ENCODE results near the gene FNDC5. TPM values are rescaled to one million over a fixed set of nuclear protein-coding genes. Genes with fewer than 3 reads are reported as not detected.

Gene FNDC5
- total RNA-seq, 5 donors from 2014 or later (not counting 1 experiment from before 2014, with no cell fraction given), result not detected

- H3K27ac ChIP-seq (ENCODE audit: low read length), result no peak overlapping the region
- Mint-ChIP-seq H3K4me3 (no peak overlapping the region), H3K4me1 (peaks cover 1 to 8% (median 3%) of the 10 kb centered on the region in 3 donors), H3K9me3 (no peaks in the 10 kb centered on the region), H3K27ac (no peak overlapping the region), H3K36me3 (no peaks in the 10 kb centered on the region), H3K27me3 (peaks cover 44 to 58% of the 10 kb centered on the region in 2 donors)
- H3K36me3 ChIP-seq (ENCODE audit: control insufficient read depth in 2 of 2, extremely low read depth in 1 of 2, insufficient read depth in 1 of 2, low read length in 1 of 2), result no peaks in the 10 kb centered on the region
- peaks cover 0 to 19% of the 10 kb centered on the region in 2 experiments for H3K4me1 ChIP-seq (ENCODE audit: control insufficient read depth in 1 of 2, extremely low read depth in 1 of 2, insufficient read depth in 2 of 2, low read length in 2 of 2)
- WGBS (ENCODE audit: insufficient coverage), result 29% methylated on average over 16 of the region's 16 CpGs
- H3K27me3 ChIP-seq (replicated peaks in 1 of 2; ENCODE audit: control insufficient read depth in 2 of 2, extremely low read depth in 1 of 2, insufficient read depth in 2 of 2, low read length in 1 of 2), result peaks cover 4 to 69% of the 10 kb centered on the region in 2 experiments
- H3K9me3 ChIP-seq, result no peaks in the 10 kb centered on the region
- POLR2A ChIA-PET, result no interaction called here
- H3K4me3 ChIP-seq (ENCODE audit: control insufficient read depth in 1 of 2, extremely low read depth in 1 of 2, low read length in 1 of 2), result no peak overlapping the region
- DNase-seq, result peak in 32 of 35 experiments; percentile 20 to 74 (median 49)
- peak; percentile 57 to 89 (median 72) for ATAC-seq (replicated peaks in 1 of 4)
- CTCF ChIA-PET, result interaction anchor here (0.6 to 0.7 kb wide), 3 partner anchors 21 to 210 kb away, joined by 3 to 4 read pairs (median 3); no protein-coding TSS in a partner anchor
These were observed 5.9 kb upstream of the FNDC5 start for GRCh38 chr1:32876341-32877210.

GRCh38 chr1:32874860-32875752, 4.4 kb upstream of the FNDC5 start:
- ChIA-PET POLR2A (no interaction called here), CTCF (interaction anchor here (0.5 to 0.7 kb wide), 6 partner anchors 24 to 829 kb away, joined by 3 to 5 read pairs (median 4); no protein-coding TSS in a partner anchor)
- no peak overlapping the region for H3K27ac Mint-ChIP-seq
- H3K4me3 ChIP-seq (ENCODE audit: control insufficient read depth in 1 of 2, extremely low read depth in 1 of 2, low read length in 1 of 2), result no peak overlapping the region
- H3K9me3 Mint-ChIP-seq, result no peaks in the 10 kb centered on the region
- 75% methylated on average over 4 of the region's 5 CpGs for WGBS (ENCODE audit: insufficient coverage)
- no peaks in the 10 kb centered on the region for H3K9me3 ChIP-seq
- peaks cover 43 to 61% of the 10 kb centered on the region in 2 donors for H3K27me3 Mint-ChIP-seq
- peaks cover 0 to 30% of the 10 kb centered on the region in 2 experiments for H3K4me1 ChIP-seq (ENCODE audit: control insufficient read depth in 1 of 2, extremely low read depth in 1 of 2, insufficient read depth in 2 of 2, low read length in 2 of 2)
- no peaks in the 10 kb centered on the region for H3K36me3 Mint-ChIP-seq
- no peak for ATAC-seq (replicated peaks in 1 of 4)
- no peak for DNase-seq
- H3K27ac ChIP-seq (ENCODE audit: low read length), result no peak overlapping the region
- H3K27me3 ChIP-seq (replicated peaks in 1 of 2; ENCODE audit: control insufficient read depth in 2 of 2, extremely low read depth in 1 of 2, insufficient read depth in 2 of 2, low read length in 1 of 2), result peaks cover 3 to 78% of the 10 kb centered on the region in 2 experiments
- peaks cover 9 to 16% (median 13%) of the 10 kb centered on the region in 3 donors for H3K4me1 Mint-ChIP-seq
- H3K36me3 ChIP-seq (ENCODE audit: control insufficient read depth in 2 of 2, extremely low read depth in 1 of 2, insufficient read depth in 1 of 2, low read length in 1 of 2), result no peaks in the 10 kb centered on the region
- no peak overlapping the region for H3K4me3 Mint-ChIP-seq

- DNase-seq (no peak), ATAC-seq (replicated peaks in 1 of 4) (no peak)
- Histone ChIP-seq H3K27ac (ENCODE audit: low read length) (no peak overlapping the region), H3K27me3 (replicated peaks in 1 of 2; ENCODE audit: control insufficient read depth in 2 of 2, extremely low read depth in 1 of 2, insufficient read depth in 2 of 2, low read length in 1 of 2) (peaks cover 3 to 84% of the 10 kb centered on the region in 2 experiments), H3K4me1 (ENCODE audit: control insufficient read depth in 1 of 2, extremely low read depth in 1 of 2, insufficient read depth in 2 of 2, low read length in 2 of 2) (peaks cover 0 to 32% of the 10 kb centered on the region in 2 experiments), H3K4me3 (ENCODE audit: control insufficient read depth in 1 of 2, extremely low read depth in 1 of 2, low read length in 1 of 2) (no peak overlapping the region), H3K9me3 (no peaks in the 10 kb centered on the region), H3K36me3 (ENCODE audit: control insufficient read depth in 2 of 2, extremely low read depth in 1 of 2, insufficient read depth in 1 of 2, low read length in 1 of 2) (no peaks in the 10 kb centered on the region)
- Mint-ChIP-seq H3K36me3 (peaks cover 11% of the 10 kb centered on the region), H3K27me3 (peaks cover 54 to 77% of the 10 kb centered on the region in 2 donors), H3K9me3 (no peaks in the 10 kb centered on the region), H3K27ac (no peak overlapping the region), H3K4me3 (no peak overlapping the region), H3K4me1 (peaks cover 14 to 24% (median 23%) of the 10 kb centered on the region in 3 donors)
- WGBS (ENCODE audit: insufficient coverage), result 91% methylated on average over 3 of the region's 5 CpGs
- ChIA-PET POLR2A (no interaction called here), CTCF (interaction anchor here in 1 of 2 donors (0.6 kb wide), 1 partner anchor 380 kb away, joined by 6 read pairs; no protein-coding TSS in a partner anchor)
These were observed 2.8 kb upstream of the FNDC5 start for GRCh38 chr1:32873484-32873883.

GRCh38 chr1:32872192-32872460, 1.4 kb upstream of the FNDC5 start:
- Mint-ChIP-seq H3K4me3 (no peak overlapping the region), H3K27me3 (peaks cover 44 to 68% of the 10 kb centered on the region in 2 donors), H3K4me1 (peaks cover 14 to 24% (median 23%) of the 10 kb centered on the region in 3 donors), H3K9me3 (no peaks in the 10 kb centered on the region), H3K27ac (no peak overlapping the region), H3K36me3 (peaks cover 19% of the 10 kb centered on the region)
- ChIA-PET CTCF (interaction anchor here in 1 of 2 donors (1.6 kb wide), 1 partner anchor 159 kb away, joined by 11 read pairs; no protein-coding TSS in a partner anchor), POLR2A (no interaction called here)
- DNase-seq, result no peak
- peaks cover 3 to 70% of the 10 kb centered on the region in 2 experiments for H3K27me3 ChIP-seq (replicated peaks in 1 of 2; ENCODE audit: control insufficient read depth in 2 of 2, extremely low read depth in 1 of 2, insufficient read depth in 2 of 2, low read length in 1 of 2)
- H3K4me1 ChIP-seq (ENCODE audit: control insufficient read depth in 1 of 2, extremely low read depth in 1 of 2, insufficient read depth in 2 of 2, low read length in 2 of 2), result peaks cover 0 to 32% of the 10 kb centered on the region in 2 experiments
- H3K36me3 ChIP-seq (ENCODE audit: control insufficient read depth in 2 of 2, extremely low read depth in 1 of 2, insufficient read depth in 1 of 2, low read length in 1 of 2), result no peaks in the 10 kb centered on the region
- no peak for ATAC-seq (replicated peaks in 1 of 4)
- no peak overlapping the region for H3K4me3 ChIP-seq (ENCODE audit: control insufficient read depth in 1 of 2, extremely low read depth in 1 of 2, low read length in 1 of 2)
- H3K27ac ChIP-seq (ENCODE audit: low read length), result no peak overlapping the region
- 41% methylated on average over 5 of the region's 7 CpGs for WGBS (ENCODE audit: insufficient coverage)
- no peaks in the 10 kb centered on the region for H3K9me3 ChIP-seq

- no peak for DNase-seq
- H3K27me3 Mint-ChIP-seq, result peaks cover 44 to 63% of the 10 kb centered on the region in 2 donors
- peak in 1 of 4 experiments; percentile 31 for ATAC-seq (replicated peaks in 1 of 4)
- CTCF ChIA-PET, result interaction anchor here in 1 of 2 donors (0.6 to 1.6 kb wide), 2 partner anchors 159 to 351 kb away, joined by 3 to 11 read pairs; no protein-coding TSS in a partner anchor
- H3K4me1 ChIP-seq (ENCODE audit: control insufficient read depth in 1 of 2, extremely low read depth in 1 of 2, insufficient read depth in 2 of 2, low read length in 2 of 2), result peaks cover 0 to 29% of the 10 kb centered on the region in 2 experiments
- H3K27me3 ChIP-seq (replicated peaks in 1 of 2; ENCODE audit: control insufficient read depth in 2 of 2, extremely low read depth in 1 of 2, insufficient read depth in 2 of 2, low read length in 1 of 2), result peaks cover 3 to 67% of the 10 kb centered on the region in 2 experiments
- POLR2A ChIA-PET, result no interaction called here
- H3K36me3 Mint-ChIP-seq, result peaks cover 22% of the 10 kb centered on the region
- peak overlapping the region in 1 of 2 donors; percentile 10 for H3K4me3 ChIP-seq (ENCODE audit: control insufficient read depth in 1 of 2, extremely low read depth in 1 of 2, low read length in 1 of 2)
- H3K4me1 Mint-ChIP-seq, result peaks cover 14 to 24% (median 23%) of the 10 kb centered on the region in 3 donors
- H3K27ac ChIP-seq (ENCODE audit: low read length), result no peak overlapping the region
- H3K9me3 Mint-ChIP-seq, result no peaks in the 10 kb centered on the region
- no peaks in the 10 kb centered on the region for H3K36me3 ChIP-seq (ENCODE audit: control insufficient read depth in 2 of 2, extremely low read depth in 1 of 2, insufficient read depth in 1 of 2, low read length in 1 of 2)
- peak overlapping the region; percentile 53 to 66 (median 55) for H3K4me3 Mint-ChIP-seq
- H3K9me3 ChIP-seq, result no peaks in the 10 kb centered on the region
- H3K27ac Mint-ChIP-seq, result no peak overlapping the region
- 80% methylated on average over 1 of the region's 13 CpGs for WGBS (ENCODE audit: insufficient coverage)
These were observed 866 bp upstream of the FNDC5 start for GRCh38 chr1:32871364-32872191.
